A673 (cell line): ENCODE measurements around the gene CNDP1.

ENCODE experiments used
- CTCF ChIP-seq: fragments of 300-800, 200-600 bp; sonication (generic); conservative IDR thresholded peaks from 2 replicates; pipeline ENCODE4 v1.5.1; 2017; ENCODE audit warnings: low read depth, mild to moderate bottlenecking, antibody characterized with exemption, low read length, moderate library complexity, mixed read lengths
- EZH2 ChIP-seq: fragments of 200-600 bp; sonication (generic); IDR thresholded peaks from 2 replicates; pipeline ENCODE4 v1.6.1; 2017; ENCODE audit warnings: borderline replicate concordance, low read depth, mild to moderate bottlenecking, mixed read lengths, antibody characterized with exemption, low read length; ENCODE audit not compliant: poor library complexity, severe bottlenecking

- TF ChIP-seq CTCF (no peak), EZH2 (no peak)
Observed at GRCh38 chr18:74498712-74499627, 35.3 kb upstream of the CNDP1 start.
